Chondrocyte (in vitro differentiated cells): ENCODE results near the gene CRYBB3. TPM values are rescaled to one million over a fixed set of nuclear protein-coding genes. Genes with fewer than 3 reads are reported as not detected.
"Not testable (repeated sequence)": the region's sequence is repeated elsewhere in the genome, so short reads cannot be mapped to it uniquely, and the experiment has no call there.

Source experiments
- DNase-seq: peaks from one replicate; pipeline ENCODE4 v3.0.0; 2021; ENCODE audit warnings: mixed read lengths, low spot score
- H3K27ac Mint-ChIP-seq: one replicate; pipeline ENCODE4 v1.8.0; 2021; ENCODE audit warnings: mild to moderate bottlenecking, moderate library complexity, mixed read lengths; ENCODE audit not compliant: unreplicated experiment
- H3K27me3 Mint-ChIP-seq: 2 replicates; pipeline ENCODE4 v1.8.0; 2021; ENCODE audit warnings: low read depth, mixed read lengths
- H3K36me3 Mint-ChIP-seq: 2 replicates; pipeline ENCODE4 v1.8.0; 2021; ENCODE audit warnings: low read depth, mixed read lengths
- H3K4me1 Mint-ChIP-seq: 2 replicates; pipeline ENCODE4 v1.8.0; 2021; ENCODE audit warnings: low read depth, mild to moderate bottlenecking, mixed read lengths
- H3K4me3 Mint-ChIP-seq: one replicate; pipeline ENCODE4 v1.8.0; 2021; ENCODE audit warnings: mild to moderate bottlenecking, moderate library complexity, mixed read lengths; ENCODE audit not compliant: unreplicated experiment
- H3K9me3 Mint-ChIP-seq: 2 replicates; pipeline ENCODE4 v1.8.0; 2021; ENCODE audit warnings: low read depth, mixed read lengths
- total RNA-seq: library from RNA; stranded (reverse); gene quantifications from 3 replicates; pipeline ENCODE4 v1.2.1, GENCODE V29; 2021
- TF ChIP-seq, protein P1 (sequence below): fragments of 200-600 bp; sonication (generic); IDR thresholded peaks from 2 replicates; pipeline ENCODE4 v1.5.0; 2021; ENCODE audit warnings: antibody characterized with exemption, mild to moderate bottlenecking, moderate library complexity

CRYBB3 gene
- total RNA-seq, 1 donor from 2014 or later, result not detected

DNA sequence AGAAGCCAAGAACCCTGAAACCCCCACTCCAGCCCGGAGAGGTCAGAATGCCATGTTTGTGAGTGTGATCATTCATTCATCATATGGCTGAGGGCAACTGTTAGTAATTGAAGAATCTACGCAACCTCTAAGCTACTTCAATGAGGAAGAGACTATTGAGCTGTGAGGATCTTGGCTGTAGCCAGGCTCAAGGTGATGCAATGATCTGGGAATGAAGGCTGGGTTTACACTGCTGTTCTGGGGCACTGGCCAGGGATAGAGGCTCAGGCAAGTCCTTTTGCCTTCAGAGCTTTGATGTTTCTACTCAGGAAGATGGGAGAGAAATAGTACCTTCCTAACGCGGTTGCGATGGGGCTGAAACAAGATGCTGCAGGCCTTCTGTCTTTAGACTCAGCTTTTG lies 32.6 kb downstream of the CRYBB3 start:
- Mint-ChIP-seq H3K36me3 (peaks cover 2% of the 10 kb centered on the region), H3K4me1 (peaks cover 6% of the 10 kb centered on the region), H3K9me3 (no peaks in the 10 kb centered on the region), H3K27me3 (peaks cover 30% of the 10 kb centered on the region), H3K27ac (no peak overlapping the region), H3K4me3 (no peak overlapping the region)
- TF ChIP-seq, protein P1, sequence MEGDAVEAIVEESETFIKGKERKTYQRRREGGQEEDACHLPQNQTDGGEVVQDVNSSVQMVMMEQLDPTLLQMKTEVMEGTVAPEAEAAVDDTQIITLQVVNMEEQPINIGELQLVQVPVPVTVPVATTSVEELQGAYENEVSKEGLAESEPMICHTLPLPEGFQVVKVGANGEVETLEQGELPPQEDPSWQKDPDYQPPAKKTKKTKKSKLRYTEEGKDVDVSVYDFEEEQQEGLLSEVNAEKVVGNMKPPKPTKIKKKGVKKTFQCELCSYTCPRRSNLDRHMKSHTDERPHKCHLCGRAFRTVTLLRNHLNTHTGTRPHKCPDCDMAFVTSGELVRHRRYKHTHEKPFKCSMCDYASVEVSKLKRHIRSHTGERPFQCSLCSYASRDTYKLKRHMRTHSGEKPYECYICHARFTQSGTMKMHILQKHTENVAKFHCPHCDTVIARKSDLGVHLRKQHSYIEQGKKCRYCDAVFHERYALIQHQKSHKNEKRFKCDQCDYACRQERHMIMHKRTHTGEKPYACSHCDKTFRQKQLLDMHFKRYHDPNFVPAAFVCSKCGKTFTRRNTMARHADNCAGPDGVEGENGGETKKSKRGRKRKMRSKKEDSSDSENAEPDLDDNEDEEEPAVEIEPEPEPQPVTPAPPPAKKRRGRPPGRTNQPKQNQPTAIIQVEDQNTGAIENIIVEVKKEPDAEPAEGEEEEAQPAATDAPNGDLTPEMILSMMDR, result no peak
- no peak for DNase-seq

DNA sequence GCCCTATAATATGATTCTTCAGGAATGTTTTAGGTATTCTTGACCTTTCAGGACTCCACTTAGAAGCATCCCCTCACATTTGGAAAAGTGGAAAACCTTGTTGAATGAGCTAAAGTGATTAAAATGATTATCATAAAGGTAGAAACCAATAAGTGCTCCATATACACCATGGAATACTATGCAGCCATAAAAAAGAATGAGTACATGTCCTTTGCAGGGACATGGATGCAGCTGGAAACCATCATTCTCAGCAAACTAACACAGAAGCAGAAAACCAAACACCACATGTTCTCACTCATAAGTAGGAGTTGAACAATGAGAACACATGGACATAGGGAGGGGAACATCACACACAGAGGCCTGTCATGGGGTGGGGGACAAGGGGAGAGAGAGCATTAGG lies 34.0 kb downstream of the CRYBB3 start:
- not testable (repeated sequence) for DNase-seq, H3K36me3 Mint-ChIP-seq

DNA sequence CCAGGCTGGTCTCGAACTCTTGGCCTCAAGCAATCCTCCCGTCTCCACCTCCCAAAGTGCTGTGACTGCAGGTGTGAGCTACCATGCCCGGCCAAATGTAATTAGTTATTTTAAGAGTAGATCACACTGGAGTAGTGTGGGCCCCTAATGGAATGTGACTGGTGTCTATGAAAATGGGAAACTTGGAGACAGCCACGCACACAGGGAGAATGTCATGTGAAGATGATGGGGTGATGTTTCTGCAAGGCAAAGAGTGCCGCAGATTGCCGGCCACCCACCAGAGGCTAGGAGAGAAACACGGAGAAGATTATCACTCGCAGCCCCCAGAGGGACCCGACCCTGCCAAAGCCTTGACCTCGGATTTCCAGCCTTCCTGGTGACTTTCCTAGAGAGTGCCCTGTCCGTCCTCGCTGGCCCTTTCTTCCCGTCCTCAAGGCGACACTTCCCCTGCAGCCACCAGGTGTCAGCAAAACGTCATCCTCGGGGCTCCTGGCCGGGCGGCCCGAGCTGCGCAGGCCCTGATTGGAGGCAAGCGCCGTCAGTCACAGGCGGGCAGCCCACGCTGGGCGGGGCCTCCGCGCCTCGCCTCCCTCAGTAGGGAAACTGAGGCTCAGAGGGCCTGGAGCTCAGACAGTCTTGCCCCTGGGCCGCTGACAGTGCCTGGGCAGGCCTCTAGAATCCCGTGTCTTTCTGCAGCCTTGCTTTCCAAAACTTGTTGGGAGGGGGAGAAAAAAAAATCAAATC lies 36.1 kb downstream of the CRYBB3 start:
- H3K36me3 Mint-ChIP-seq, result no peaks in the 10 kb centered on the region
- peak overlapping the region; percentile 33 for H3K4me3 Mint-ChIP-seq
- TF ChIP-seq, protein P1, result peak; percentile 83
- no peaks in the 10 kb centered on the region for H3K9me3 Mint-ChIP-seq
- H3K27ac Mint-ChIP-seq, result no peak overlapping the region
- H3K4me1 Mint-ChIP-seq, result peaks cover 6% of the 10 kb centered on the region
- DNase-seq, result peak; percentile 92
- H3K27me3 Mint-ChIP-seq, result peaks cover 41% of the 10 kb centered on the region

More for the DNA sequence above, 34.0 kb downstream of the CRYBB3 start:
- H3K4me1 Mint-ChIP-seq, H3K4me3 Mint-ChIP-seq, H3K9me3 Mint-ChIP-seq, H3K27ac Mint-ChIP-seq: not testable (repeated sequence)
- H3K27me3 Mint-ChIP-seq, result peaks cover 36% of the 10 kb centered on the region

DNA sequence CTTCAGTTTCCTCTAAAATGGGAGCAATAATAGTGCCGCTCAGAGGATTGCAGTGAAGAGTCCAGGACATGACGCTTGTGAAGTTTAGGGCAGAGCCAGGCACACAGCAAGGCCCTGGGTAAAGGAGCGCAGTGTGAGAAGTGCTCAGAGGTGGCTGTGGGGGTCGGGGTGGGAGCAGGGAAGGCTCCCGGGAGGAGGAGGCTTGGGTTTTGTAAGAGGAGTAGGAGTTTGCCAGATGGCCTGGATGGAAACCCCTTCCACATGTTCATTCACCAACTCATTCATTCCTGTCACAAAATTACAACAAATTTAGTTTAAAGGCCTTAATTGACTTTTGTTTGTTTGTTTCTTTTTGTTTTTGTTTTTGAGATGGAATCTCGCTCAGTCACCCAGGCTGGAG lies 36.8 kb downstream of the CRYBB3 start:
- TF ChIP-seq, protein P1, result no peak
- H3K36me3 Mint-ChIP-seq, result no peaks in the 10 kb centered on the region
- no peaks in the 10 kb centered on the region for H3K9me3 Mint-ChIP-seq
- no peak for DNase-seq
- H3K27me3 Mint-ChIP-seq, result peaks cover 47% of the 10 kb centered on the region
- H3K27ac Mint-ChIP-seq, result no peak overlapping the region
- H3K4me1 Mint-ChIP-seq, result peaks cover 6% of the 10 kb centered on the region
- no peak overlapping the region for H3K4me3 Mint-ChIP-seq

DNA sequence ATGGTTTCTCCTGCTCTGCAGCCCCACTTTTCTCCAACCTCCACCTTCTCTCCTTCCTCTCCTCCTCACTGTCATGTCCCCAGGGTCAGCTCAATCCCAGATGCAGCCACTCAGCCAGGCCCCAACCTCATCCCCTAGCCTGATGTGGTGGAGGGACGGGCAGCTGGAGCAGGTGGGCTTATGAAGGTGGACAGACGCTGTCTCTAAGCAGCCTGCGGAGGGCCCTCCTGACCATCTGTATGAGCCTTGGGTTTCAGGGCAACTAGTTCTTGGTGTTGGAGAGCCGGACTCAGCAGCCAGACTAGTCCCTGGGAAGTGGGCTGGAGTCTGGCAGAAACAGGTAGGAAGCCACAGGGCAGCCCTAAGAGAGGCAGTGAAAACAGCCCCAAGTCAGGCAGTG lies 37.8 kb downstream of the CRYBB3 start:
- no peak overlapping the region for H3K27ac Mint-ChIP-seq
- no peaks in the 10 kb centered on the region for H3K9me3 Mint-ChIP-seq
- no peak overlapping the region for H3K4me3 Mint-ChIP-seq
- TF ChIP-seq, protein P1, result no peak
- peaks cover 6% of the 10 kb centered on the region for H3K4me1 Mint-ChIP-seq
- no peaks in the 10 kb centered on the region for H3K36me3 Mint-ChIP-seq
- no peak for DNase-seq
- H3K27me3 Mint-ChIP-seq, result peaks cover 42% of the 10 kb centered on the region

DNA sequence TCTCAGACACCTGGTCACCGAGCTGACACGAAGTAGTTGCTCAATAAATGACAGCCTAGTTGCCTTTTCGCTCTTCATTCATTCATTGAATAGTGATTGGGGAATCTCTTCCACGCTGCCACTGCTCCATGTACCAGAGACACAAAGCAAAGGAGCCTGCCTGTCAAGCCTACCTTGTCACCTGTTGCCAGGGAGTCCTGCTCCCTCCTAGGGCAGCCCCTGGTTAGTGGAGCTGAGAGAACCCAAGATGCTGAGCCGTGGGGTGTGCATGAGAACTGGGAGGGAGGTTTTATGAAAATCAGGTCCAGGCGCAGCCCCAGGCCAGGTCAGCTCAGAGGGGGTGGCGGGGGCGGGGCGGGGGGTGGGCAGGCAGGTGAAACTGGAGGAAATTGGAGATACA lies 38.4 kb downstream of the CRYBB3 start:
- H3K9me3 Mint-ChIP-seq, H3K27ac Mint-ChIP-seq, H3K36me3 Mint-ChIP-seq, H3K4me1 Mint-ChIP-seq, DNase-seq, H3K4me3 Mint-ChIP-seq: not testable (repeated sequence)
- peaks cover 41% of the 10 kb centered on the region for H3K27me3 Mint-ChIP-seq

DNA sequence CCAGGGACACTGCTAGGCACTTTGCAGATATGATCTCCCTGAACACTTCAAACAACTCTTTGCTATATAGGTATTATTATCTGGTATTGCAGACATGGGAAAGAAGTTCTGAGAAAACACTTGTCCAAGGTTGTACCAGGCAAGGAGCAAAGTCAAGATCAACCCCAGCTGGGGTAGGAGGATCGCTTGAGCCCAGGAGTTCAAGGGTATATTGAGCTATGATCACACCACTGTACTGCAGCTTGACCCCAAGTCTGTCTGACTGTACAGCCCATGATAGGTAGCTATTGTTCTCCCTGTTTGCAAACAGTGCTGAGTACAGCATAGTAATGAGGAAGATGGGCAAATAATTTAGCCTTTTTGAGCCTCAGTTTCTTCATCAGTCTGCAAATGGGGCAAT lies 55.5 kb downstream of the CRYBB3 start:
- H3K36me3 Mint-ChIP-seq, DNase-seq, H3K4me1 Mint-ChIP-seq, H3K27ac Mint-ChIP-seq, H3K4me3 Mint-ChIP-seq, H3K9me3 Mint-ChIP-seq: not testable (repeated sequence)
- peaks cover 17% of the 10 kb centered on the region for H3K27me3 Mint-ChIP-seq
